Measurements from ENCODE around the gene APBB1. TPM values are rescaled to one million over a fixed set of nuclear protein-coding genes. Genes with fewer than 3 reads are reported as not detected.

APBB1 gene
- total RNA-seq, 1 donor from 2014 or later: 266 TPM

DNA sequence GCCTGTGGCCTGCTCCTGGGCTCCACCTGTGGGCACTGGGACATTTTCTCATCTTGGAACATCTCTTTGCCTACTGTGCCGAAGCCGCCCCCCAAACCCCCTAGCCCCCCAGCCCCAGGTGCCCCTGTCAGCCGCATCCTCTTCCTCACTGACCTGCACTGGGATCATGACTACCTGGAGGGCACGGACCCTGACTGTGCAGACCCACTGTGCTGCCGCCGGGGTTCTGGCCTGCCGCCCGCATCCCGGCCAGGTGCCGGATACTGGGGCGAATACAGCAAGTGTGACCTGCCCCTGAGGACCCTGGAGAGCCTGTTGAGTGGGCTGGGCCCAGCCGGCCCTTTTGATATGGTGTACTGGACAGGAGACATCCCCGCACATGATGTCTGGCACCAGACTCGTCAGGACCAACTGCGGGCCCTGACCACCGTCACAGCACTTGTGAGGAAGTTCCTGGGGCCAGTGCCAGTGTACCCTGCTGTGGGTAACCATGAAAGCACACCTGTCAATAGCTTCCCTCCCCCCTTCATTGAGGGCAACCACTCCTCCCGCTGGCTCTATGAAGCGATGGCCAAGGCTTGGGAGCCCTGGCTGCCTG is 27.3 kb downstream of the APBB1 start:
- no peak for DNase-seq

- no peak for DNase-seq
These were observed 28.0 kb downstream of the APBB1 start for GRCh38 chr11:6390718-6391469.

- DNase-seq: peak; percentile 90
These were observed 28.8 kb downstream of the APBB1 start, which contains the start of gene SMPD1 for GRCh38 chr11:6389905-6390717. TSS of gene SMPD1 (plus strand) at chr11:6390474. CDS start at chr11:6390599, 125 bp downstream.

DNA sequence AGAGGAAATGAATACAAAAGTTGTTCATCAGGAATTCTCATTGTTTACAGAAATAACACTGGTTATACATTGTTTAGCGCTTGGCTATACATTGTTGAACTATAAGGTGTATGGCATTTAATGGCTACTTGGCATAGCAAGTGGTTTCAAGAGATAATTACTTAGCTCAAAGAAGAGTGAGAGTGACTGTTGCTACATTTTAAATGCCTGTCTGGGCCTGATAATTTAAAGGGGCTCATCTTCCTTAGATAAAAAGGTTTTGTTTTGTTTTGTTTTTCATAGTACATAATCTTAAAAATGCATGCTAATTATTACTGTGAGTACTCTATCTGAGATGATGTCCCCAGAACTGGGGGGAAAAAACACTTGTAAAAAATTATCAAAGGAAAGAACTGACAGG is 30.1 kb downstream of the APBB1 start:
- no peak for DNase-seq

- no peak for DNase-seq
These were observed 30.9 kb downstream of the APBB1 start for GRCh38 chr11:6387811-6388599.

GRCh38 chr11:6385046-6385777 is 33.7 kb downstream of the APBB1 start:
- no peak for DNase-seq

GRCh38 chr11:6378640-6378989 is 40.3 kb downstream of the APBB1 start:
- DNase-seq: no peak

DNA sequence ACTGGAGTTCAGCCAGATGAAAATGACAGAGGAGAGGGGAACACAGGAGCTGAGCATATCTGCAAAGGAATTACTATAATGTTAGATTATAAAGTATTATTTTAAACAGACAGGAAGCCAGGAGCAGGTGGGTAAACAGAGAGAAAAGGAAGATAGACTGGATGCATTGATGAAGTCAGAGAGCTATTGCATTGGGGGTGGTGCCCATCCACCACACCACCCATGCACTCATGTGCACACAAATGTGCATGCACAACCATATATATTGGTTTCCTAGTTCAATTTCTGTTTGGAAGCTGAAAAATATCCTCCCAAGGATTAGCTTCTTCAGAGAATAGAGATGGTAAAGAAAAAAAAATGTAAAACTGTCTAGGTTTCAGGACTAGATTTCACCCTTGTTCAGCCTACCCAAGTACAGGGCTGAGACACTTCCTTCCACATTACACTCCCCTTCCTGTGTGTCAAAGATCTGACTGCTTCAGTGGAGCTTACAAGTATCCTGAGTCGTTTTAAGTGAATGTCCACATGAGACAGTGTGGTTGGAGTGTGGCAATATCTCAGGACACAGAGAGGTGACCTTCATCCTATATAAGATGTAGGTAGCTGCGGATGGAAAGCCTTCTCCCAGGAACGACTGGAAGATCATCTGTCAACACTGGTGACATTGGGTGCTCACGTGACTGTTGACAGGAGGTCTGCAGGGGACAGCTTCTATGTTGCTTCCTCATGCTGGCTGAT is 40.8 kb downstream of the APBB1 start:
- DNase-seq: no peak

DNA sequence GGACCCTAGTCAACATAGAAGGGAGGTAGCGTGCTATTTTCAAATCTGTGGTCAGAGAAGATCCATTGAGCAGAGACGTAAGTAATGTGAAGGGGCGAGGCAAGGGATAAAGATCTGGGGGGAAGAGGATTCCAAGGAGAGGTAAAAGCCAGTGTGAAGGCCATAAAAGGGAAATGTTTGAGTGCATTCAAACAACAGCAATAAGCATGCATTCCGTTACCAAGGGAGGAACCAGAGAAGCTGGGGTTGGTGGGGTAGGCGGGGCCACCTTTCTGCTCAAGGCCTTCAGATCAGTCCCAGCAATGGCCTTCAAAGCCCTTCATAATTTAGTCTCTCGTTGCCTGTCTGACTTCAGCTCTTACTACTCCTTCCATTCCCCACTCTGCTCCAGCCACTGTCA is 47.1 kb downstream of the APBB1 start:
- no peak for DNase-seq

DNA sequence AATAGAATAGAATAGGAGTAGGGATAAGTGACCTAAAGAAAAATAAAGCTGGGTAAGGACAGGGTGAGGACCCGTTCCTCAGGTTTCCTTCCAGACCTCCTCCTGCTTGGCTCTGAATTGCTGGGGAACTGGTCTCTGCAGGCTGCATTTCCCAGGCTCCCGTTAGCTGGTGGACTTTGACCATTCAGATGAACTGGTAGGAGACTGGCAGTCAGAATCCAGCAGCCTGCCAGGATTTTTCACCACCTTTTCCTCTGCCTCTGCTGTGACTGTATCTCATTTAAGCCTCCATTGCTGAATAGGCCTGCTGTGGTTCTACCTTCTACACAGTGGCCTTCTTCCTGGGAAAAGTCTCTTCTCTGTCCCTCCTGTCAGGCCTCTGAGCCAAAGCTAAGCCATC is 53.2 kb downstream of the APBB1 start:
- DNase-seq: no peak

- peak; percentile 77 for DNase-seq
These were observed 55.8 kb downstream of the APBB1 start for GRCh38 chr11:6362873-6363678.

DNA sequence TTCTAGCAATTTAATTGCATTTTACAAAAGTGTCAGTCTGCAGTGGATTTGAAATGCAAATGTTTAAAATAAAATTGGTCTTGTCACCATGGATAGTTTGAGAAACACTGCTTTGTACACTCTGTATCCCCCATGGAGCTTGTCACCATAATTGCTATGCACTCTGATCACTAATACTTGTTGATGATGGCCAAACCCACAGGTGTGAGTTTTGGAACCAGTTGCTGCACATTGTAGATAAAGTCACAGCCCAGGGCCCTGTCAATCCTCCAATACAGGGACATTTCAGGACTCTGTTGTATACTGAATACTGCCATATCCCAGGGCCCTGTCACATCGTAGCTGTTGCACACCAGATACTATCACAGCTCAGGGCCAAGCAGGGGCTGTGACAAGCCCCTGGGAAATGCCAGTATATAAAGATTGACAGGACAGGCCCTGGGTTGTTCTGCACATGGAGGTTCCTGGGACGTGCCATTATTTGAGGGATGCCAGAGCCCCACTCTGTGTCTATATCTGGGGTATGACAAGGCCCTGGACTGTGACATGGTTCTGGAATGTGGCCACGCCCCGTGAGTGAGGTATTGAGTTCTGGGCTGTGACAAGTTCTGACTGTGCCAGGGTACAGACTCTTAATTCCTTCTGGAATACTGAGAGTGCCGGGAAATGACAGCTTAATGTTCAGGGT is 56.6 kb downstream of the APBB1 start:
- DNase-seq: no peak

GRCh38 chr11:6360183-6360582 is 58.7 kb downstream of the APBB1 start:
- no peak for DNase-seq

DNA sequence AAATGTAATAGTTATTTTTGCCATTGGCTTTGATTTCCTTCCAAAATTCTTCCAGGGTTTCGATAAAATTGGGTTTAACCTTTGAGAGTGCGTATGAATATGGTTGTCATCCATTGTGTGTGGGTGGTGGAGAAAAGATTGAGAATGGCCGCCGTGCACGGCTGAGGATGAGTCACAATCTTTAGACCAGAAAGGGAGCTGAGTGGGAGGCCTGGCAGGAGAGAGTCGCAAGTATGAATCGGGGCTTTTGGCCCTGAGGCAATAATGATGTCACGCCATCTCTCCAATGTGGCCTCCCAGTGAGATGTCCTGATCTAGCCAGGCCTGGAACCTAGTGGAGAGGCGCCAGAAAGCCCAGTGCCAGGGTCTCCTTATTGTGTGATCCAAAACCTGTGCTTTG is 61.7 kb downstream of the APBB1 start:
- peak; percentile 77 for DNase-seq

DNA sequence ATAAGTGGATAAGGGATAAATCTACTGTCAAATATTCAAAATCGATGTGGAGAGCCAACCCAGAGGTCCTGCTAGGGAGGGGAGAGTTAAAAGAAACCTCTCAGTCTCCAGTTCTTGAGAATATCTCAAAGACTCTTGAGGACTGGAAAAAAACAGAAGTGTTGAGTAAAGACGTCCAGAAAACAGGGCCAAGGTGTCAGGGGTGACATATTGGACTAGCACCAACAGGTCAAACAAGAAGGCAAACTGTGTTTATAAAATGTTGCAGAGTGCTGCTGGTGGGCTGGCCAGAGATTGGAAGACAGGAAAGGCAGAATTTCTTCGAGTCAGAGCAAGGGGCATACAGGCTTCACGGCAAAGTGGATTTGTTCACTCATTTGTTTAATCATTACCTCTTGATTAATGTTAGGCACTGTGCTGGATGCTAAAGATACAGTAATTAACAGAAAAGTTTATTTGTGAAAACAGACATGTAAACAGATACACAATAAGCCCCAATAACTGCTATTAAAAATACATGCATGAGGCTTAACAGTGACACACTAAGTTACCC is 62.3 kb downstream of the APBB1 start:
- no peak for DNase-seq

DNA sequence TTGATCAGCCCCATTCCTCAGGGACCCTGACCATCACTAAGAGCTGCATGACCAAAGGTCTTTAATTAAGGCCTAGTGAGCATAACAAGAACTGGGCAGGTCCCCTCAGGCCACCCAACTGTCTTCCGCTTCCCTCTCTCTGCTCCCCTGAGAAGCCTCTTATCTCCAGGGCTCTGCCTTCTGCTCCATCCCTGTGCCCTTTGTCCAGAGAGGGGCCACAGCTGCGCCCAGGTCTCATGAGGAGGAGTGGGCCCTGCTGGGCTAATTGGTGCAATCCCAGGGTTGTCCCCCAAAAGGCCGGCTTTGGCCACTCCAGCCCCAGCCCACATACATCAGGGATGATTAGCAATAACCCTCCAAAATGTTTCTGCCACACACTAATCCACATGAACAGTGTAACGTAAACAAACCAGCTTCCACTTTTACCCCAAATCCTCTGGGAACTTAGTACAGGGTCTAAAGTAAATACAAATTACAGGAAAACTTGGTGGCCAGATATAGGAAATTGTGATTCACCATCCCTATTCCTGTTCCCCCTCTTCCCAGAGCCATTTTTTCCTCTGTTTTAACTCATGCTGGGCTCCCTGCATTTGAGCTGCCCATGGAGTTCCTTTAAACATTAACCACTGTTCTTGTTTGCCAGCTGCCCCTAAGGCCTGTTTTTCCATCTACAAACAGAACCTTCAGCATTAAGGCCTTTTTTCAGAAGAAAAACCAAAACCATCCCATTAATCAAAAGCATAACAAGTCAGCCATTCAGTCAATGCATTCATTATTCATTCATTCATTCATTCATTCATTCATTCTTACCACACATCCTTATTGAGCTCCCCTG is 64.0 kb downstream of the APBB1 start:
- no peak for DNase-seq

DNA sequence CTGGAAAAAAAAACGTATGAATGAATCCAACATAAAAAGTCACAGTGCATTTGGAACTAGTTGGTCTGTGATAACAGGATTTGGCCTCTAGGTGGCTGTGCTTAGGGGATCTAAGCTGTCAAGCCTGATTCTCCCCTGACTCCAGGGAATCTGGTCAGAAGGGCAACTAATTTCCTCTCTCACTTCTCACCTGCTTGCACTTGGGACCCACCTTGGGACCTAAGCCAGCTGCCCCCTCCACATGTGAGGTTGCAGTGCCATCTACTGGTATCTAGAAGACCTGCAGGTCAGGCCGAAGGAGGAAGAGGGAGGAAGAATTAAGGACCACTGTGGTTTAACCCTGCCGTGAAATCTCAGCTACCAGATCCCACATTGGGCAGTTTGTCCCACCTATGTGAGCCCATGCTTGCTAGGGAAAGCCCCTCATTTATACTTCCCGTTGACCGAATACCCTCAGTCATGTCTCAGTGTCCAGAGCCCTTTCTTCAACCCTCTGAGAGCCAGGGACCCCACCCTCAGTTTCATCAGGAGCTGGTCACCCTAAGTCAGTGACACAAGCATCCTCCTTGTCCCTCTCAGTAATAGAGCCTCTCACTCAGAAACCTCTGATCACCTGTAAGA is 65.4 kb downstream of the APBB1 start:
- no peak for DNase-seq

Data from occipital lobe (tissue), 2 donors.